Activated CD4-positive, alpha-beta T cell treated with anti-CD3 and anti-CD28 coated beads for 1 hour (primary cell): Measurements from ENCODE around the gene ZNF44.
"Not testable (repeated sequence)": the region's sequence is repeated elsewhere in the genome, so short reads cannot be mapped to it uniquely, and the experiment has no call there.

Experiments used
- DNase-seq: peaks from one replicate; pipeline ENCODE4 v3.0.0-alpha.2; 2020

The ZNF44 gene

GRCh38 chr19:12294249-12295158 lies at the start of gene ZNF44:
Gene ZNF44 (minus strand): TSS chr19:12294883. CDS start chr19:12294694, 189 bp downstream.
- peak; percentile 92 for DNase-seq

- peak; percentile 97 for DNase-seq
Measured at GRCh38 chr19:12333162-12334159, 38.8 kb upstream of the ZNF44 start, which contains the start of gene ZNF563. Gene ZNF563 (minus strand): TSS chr19:12333633. CDS start chr19:12333482, 151 bp downstream.

DNA sequence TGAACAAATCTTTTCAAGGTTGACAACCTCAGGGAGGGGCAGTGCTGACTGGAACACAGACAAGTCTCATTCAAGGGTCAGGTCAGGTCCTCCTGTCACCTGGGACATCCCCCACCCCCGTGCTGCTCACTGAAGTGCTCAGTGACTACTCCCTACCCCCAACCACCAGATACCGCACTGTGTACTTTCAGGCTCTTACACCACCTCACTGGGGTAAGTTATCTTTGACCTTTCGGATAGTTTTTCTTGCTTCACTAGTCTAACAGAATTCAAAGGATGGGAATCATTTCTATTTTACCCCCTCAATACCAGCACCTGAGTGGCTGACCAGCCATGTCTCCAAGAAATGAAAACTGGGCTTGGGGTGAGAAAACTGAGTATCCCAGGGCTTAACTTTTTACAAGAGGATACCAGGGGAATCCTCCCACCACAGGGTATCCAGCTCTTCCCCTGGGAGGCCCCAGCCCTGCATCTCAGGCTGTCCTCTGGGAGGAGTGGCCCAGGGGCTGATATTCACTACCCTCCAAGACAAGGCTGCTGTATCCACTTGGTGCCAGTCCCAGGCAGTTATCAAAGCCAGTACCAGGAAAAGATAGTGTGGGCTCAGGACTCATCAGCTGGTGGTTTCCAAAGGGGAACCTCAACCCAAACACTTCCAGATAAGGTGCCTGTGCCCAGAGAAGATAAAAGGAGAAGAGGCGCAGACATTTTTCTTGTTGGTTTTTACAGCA lies 36.7 kb upstream of the ZNF44 start:
- peak; percentile 27 for DNase-seq

- no peak for DNase-seq
Measured at GRCh38 chr19:12330340-12330739, 35.7 kb upstream of the ZNF44 start.

GRCh38 chr19:12325690-12326089 lies 31.0 kb upstream of the ZNF44 start:
- no peak for DNase-seq

DNA sequence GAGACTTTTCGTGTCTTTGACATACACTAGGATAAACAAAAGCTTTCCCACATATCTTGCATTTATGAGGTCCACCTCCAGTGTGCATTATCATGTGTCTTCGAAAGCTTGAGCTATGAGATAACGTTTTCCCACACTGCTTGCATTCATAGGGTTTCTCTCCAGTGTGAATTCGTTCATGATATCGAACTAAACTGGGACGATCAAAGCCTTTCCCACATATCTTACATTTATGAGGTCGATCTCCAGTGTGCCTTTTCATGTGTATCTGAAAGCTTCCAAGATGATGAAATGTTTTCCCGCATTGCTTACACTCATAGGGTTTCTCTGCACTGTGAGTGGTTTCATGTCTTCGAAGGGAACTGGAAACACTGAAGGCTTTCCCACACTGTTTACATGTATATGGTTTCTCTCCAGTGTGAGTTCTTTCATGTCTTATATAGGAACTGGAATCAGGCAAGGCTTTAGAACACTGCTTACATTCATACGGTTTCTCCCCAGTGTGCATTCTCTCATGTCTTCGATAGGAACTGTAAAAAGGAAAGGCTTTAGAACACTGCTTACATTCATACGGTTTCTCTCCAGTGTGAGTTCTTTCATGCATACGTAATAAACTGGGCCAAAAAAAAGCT lies 24.2 kb upstream of the ZNF44 start:
- no peak for DNase-seq

DNA sequence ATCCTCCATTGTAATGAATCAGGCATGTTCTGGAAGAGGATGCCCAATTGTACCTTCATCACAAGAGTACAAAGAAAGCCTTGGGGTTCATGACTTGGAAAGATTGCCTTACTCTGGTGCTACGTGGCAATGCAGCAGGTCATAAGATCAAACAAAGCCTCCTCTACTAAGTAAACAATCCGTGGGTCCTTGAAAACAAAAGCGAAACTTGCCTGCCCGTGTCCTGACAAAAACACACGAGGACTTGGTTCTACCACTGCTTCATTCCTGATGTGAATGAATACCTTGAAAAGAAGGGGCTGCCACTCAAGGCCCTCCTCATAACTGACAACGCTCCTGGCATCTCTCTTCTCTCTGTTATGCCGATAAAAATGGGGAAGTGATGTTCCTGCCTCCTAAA lies 19.9 kb upstream of the ZNF44 start:
- no peak for DNase-seq

GRCh38 chr19:12308891-12309290 lies 14.2 kb upstream of the ZNF44 start:
- DNase-seq: not testable (repeated sequence)

DNA sequence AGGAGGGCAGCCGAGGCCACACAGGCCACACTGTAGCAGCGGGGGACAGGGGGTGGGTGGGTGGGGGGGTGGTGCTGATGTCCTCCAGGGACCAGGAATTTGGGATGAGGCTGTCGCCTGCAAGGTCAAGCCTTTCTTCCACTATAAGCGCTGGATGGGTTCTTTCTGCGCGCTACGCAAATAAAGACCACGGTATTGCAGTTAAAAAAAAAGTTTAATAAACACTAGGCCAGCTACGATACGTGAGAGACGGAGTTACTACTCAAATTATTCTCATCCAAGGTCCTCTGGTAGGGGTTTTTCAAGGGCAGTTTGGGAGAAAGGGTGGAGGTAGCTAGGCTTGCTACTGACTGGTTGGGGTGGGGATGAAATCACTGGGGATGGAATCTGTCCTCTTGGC lies 508 bp upstream of the ZNF44 start:
- no peak for DNase-seq

DNA sequence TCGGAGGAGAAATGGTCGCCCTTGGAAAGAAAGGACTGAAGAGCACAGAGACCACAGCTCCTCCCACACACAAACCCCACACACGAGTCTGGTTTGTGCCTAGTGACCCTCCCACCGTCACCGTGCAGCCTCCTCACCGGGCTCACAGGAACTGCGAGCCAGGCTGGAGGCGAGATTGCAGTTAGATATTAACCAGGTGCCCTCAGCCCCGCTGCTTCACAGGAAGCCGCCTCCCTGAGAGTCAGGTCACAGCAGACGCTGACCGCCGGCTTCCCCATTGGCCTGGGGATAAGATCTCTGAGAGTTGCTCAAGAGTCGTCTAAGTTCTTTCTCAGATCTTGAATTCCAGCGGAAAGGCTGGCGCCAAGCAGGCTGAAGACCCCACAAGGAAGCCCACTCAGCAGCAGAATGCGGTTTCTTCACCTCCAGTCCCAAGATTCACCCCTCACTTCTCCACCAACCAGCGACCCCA lies 870 bp downstream of the ZNF44 start:
- DNase-seq: peak; percentile 36

DNA sequence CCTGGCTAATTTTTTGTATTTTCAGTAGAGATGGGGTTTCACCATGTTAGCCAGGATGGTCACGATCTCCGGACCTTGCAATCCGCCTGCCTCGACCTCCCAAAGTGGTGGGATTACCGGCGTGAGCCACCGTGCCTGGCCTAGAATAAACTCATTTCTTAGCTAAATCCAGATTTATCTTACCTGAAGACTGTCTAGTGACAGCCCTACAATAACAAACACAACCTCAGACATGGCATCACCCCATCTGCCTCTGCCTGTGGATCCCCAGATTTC lies 5.0 kb downstream of the ZNF44 start:
- no peak for DNase-seq

GRCh38 chr19:12287958-12288500 lies 6.7 kb downstream of the ZNF44 start:
- no peak for DNase-seq

DNA sequence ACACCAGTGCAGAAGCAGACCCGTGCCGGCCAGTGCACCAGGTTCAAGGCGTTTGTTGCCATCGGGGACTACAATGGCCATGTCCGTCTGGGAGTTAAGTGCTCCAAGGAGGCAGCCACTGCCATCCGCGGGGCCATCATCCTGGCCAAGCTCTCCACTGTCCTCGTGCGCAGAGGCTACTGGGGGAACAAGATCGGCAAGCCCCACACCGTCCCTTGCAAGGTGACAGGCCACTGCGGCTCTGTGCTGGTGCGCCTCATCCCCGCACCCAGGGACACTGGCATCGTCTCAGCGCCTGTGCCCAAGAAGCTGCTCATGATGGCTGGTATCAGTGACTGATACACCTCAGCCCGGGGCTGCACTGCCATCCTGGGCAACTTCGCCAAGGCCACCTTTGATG lies 10.1 kb downstream of the ZNF44 start:
- no peak for DNase-seq

DNA sequence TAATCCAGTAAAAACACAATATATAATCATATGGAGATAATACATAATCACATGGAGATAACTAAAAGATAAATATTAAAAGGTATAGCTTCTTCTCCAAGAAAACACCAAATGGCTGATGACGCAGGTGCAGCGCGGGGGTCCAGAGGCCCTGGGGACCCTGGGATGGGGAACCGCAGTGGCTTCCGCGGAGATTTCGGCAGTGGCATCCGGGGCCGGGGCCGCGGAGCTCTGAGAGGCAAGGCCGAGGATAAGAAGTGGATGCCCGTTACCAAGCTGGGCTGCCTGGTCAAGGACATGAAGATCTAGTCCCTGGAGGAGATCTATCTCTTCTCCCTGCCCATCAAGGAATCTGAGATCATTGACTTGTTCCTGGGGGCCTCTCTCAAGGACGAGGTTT lies 10.5 kb downstream of the ZNF44 start:
- no peak for DNase-seq

DNA sequence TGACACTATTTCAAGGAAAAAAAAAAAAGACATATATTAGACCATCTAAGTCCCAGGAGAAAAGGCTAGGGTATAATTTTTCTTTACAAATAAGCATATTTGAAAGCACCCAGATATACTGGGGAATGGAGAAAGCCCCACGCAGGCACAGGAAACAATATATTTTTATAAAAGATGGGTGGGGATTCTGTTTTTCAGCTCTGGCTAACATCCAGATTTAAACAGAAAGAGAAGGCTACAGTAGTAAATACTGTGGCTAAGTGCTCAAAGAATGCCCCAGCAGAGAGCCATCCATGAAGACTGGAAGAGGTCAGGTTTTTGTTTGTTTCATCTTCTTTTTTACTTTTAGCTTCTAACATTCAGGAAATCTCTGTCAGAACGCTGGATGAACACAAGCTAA lies 16.0 kb downstream of the ZNF44 start:
- DNase-seq: no peak

DNA sequence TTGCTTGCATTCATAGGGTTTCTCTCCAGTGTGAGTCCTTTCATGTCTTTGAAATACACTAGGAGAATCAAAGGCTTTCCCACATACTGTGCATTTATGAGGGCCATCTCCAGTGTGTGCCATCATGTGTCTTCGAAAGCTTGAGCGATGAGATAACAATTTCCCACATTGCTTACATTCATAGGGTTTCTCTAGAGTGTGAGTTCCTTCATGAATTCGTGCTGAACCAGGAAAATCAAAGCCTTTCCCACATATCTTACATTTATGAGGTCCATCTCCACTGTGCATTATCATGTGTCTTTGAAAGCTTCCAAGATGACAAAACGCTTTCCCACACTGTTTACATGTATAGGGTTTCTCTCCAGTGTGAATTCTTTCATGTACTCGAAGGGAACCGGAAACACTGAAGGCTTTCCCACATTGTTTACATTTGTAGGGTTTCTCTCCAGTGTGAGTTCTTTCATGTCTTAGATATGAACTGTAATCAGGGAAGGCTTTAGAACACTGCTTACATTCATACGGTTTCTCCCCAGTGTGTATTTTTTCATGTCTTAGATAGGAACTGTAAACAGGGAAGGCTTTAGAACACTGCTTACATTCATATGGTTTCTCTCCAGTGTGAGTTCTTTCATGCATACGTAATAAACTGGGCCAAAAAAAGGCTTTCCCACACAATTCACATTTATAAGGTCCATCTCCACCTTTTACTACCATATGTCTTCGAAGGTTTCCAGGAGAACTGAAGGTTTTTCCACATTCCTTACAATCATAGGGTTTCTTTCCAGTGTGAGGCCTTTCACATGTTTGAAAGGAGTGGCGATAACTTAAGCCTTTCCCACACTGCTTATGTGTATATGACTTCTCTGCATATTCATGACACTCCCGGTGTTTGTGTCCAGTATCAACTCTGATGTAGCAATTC lies 21.4 kb downstream of the ZNF44 start:
- DNase-seq: no peak

- no peak for DNase-seq
Measured at GRCh38 chr19:12272386-12272785, 22.3 kb downstream of the ZNF44 start.

GRCh38 chr19:12270854-12271253 lies 23.8 kb downstream of the ZNF44 start:
- no peak for DNase-seq

GRCh38 chr19:12265921-12266704 lies 28.6 kb downstream of the ZNF44 start:
- no peak for DNase-seq

DNA sequence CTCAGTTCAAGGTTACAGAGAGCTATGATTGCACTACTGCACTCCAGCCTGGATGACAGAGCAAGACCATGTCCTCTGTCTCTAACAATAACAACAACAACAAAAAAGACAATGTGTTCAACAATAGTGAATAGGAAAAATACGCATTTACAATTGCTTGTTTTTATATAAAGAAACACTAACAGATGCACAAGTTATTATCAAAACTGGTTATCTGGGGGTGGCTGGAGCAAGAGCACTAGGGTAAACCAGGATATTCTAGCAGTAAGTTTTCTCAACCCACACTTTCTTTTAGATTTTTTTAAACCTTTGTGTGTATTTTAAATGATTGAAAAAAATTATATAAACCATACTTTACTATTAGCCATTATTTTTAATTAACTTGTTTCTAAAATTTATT lies 33.1 kb downstream of the ZNF44 start:
- no peak for DNase-seq
